Measurements from ENCODE around the gene FOXA1.

Gene FOXA1

GRCh38 chr14:37601865-37602264 is 6.8 kb upstream of the FOXA1 start:
- no peak for DNase-seq

- no peak for DNase-seq
Measured at GRCh38 chr14:37600880-37601741, 6.1 kb upstream of the FOXA1 start.

- DNase-seq: peak; percentile 29
Measured at GRCh38 chr14:37599507-37600368, 4.7 kb upstream of the FOXA1 start.

- DNase-seq: no peak
Measured at GRCh38 chr14:37598747-37599506, 3.9 kb upstream of the FOXA1 start.

GRCh38 chr14:37597914-37598746 is 3.1 kb upstream of the FOXA1 start:
- DNase-seq: no peak

- peak; percentile 37 for DNase-seq
Measured at GRCh38 chr14:37597538-37597913, 2.5 kb upstream of the FOXA1 start.

- DNase-seq: no peak
Measured at GRCh38 chr14:37596790-37597472, 1.9 kb upstream of the FOXA1 start.

- DNase-seq: peak; percentile 39
Measured at GRCh38 chr14:37595809-37596621, 966 bp upstream of the FOXA1 start.

- peak; percentile 81 for DNase-seq
Measured at GRCh38 chr14:37594238-37594970, 645 bp downstream of the FOXA1 start.

- DNase-seq: no peak
Measured at GRCh38 chr14:37593511-37594237, 1.4 kb downstream of the FOXA1 start.

GRCh38 chr14:37592482-37593408 is 2.3 kb downstream of the FOXA1 start:
- no peak for DNase-seq

- DNase-seq: no peak
Measured at GRCh38 chr14:37591941-37592481, 3.0 kb downstream of the FOXA1 start.

GRCh38 chr14:37591311-37591940 is 3.6 kb downstream of the FOXA1 start:
- DNase-seq: no peak

- DNase-seq: no peak
Measured at GRCh38 chr14:37590428-37591139, 4.5 kb downstream of the FOXA1 start.

- no peak for DNase-seq
Measured at GRCh38 chr14:37589715-37590427, 5.2 kb downstream of the FOXA1 start.
